Suppressor macrophage treated with lipopolysaccharide for 1 hour (primary cell): ENCODE data around the gene INPP5A.

Source experiments
- DNase-seq, 3 donors: peaks; one replicate each; pipeline ENCODE4 v3.0.0-alpha.2; 2020 to 2022

INPP5A gene

GRCh38 chr10:132519382-132520176, 18.0 kb upstream of the INPP5A start:
- no peak for DNase-seq

- DNase-seq, result no peak
Measured at GRCh38 chr10:132520177-132520811, 17.3 kb upstream of the INPP5A start.

- no peak for DNase-seq
Measured at GRCh38 chr10:132521041-132521465, 16.5 kb upstream of the INPP5A start.

- no peak for DNase-seq
Measured at GRCh38 chr10:132521466-132522102, 16.0 kb upstream of the INPP5A start.

GRCh38 chr10:132522521-132523411, 14.8 kb upstream of the INPP5A start:
- no peak for DNase-seq

- no peak for DNase-seq
Measured at GRCh38 chr10:132523561-132524442, 13.8 kb upstream of the INPP5A start.

GRCh38 chr10:132524443-132525285, 12.9 kb upstream of the INPP5A start:
- DNase-seq, result no peak

- DNase-seq, result no peak
Measured at GRCh38 chr10:132526676-132527075, 10.9 kb upstream of the INPP5A start.

GRCh38 chr10:132527339-132528063, 10.1 kb upstream of the INPP5A start:
- DNase-seq, result no peak

GRCh38 chr10:132528064-132528691, 9.4 kb upstream of the INPP5A start:
- DNase-seq, result no peak

GRCh38 chr10:132532179-132532578, 5.4 kb upstream of the INPP5A start:
- no peak for DNase-seq

GRCh38 chr10:132532749-132533560, 4.6 kb upstream of the INPP5A start:
- no peak for DNase-seq

- DNase-seq, result no peak
Measured at GRCh38 chr10:132533571-132534260, 3.9 kb upstream of the INPP5A start.

- DNase-seq, result no peak
Measured at GRCh38 chr10:132534391-132535064, 3.1 kb upstream of the INPP5A start.

- no peak for DNase-seq
Measured at GRCh38 chr10:132535065-132535651, 2.4 kb upstream of the INPP5A start.

GRCh38 chr10:132536241-132536876, 1.2 kb upstream of the INPP5A start:
- DNase-seq, result peak in 2 of 3 donors; percentile 24 to 31
